Adrenal gland (tissue), 5 donors: ENCODE measurements around the gene SRPRB.

ENCODE experiments used
- CTCF ChIP-seq, 6 experiments: fragments of 450-650 bp in 4 of 6; fragments of 200-600 bp in 2 of 6; sonication (generic) in 1 of 6; IDR thresholded peaks; 1 replicate in 5 of 6; 2 replicates in 1 of 6; pipeline versions ENCODE4 v1.5.1 to v1.8.0; 2016 to 2021; ENCODE audit warnings: antibody characterized with exemption in 6 of 6, mild to moderate bottlenecking in 2 of 6, moderate library complexity in 1 of 6
- POLR2A ChIP-seq, 2 donors: fragments of 450-650 bp; IDR thresholded peaks; one replicate each; pipeline ENCODE4 v1.6.1; 2017; ENCODE audit warnings: antibody characterized with exemption in 2 of 2, mild to moderate bottlenecking in 2 of 2, moderate library complexity in 1 of 2
- donor health status: DM: no; HTN: no; CAD: no.

- no peak for TF ChIP-seq POLR2A (IDR thresholded peaks at IDR 0.05)
- no peak for TF ChIP-seq CTCF (IDR thresholded peaks at IDR 0.05)
These were observed 46.3 kb downstream of the SRPRB start for GRCh38 chr3:133851931-133852330.
